ENCODE data around the gene VAV3.

DNA sequence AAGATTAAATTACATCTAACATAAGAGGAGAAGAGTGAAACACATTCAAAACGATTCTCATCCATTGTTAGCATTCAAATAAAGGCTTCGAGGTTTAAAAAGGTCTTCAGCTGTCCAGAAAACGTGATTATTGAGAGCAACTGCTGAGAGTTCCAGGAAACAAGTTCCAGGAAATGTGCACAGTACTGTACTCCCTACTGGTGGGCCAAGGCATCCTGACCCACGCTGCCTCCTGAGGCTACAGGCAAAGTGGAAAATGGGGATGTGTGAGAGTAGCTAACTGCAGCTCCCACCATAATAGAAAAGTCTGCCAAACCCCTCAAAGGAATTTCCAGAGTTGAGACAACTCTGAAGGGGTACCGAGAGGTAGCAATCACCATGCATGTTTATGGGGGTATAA is 2.0 kb downstream of the VAV3 start:
- TF ChIP-seq, protein P1, sequence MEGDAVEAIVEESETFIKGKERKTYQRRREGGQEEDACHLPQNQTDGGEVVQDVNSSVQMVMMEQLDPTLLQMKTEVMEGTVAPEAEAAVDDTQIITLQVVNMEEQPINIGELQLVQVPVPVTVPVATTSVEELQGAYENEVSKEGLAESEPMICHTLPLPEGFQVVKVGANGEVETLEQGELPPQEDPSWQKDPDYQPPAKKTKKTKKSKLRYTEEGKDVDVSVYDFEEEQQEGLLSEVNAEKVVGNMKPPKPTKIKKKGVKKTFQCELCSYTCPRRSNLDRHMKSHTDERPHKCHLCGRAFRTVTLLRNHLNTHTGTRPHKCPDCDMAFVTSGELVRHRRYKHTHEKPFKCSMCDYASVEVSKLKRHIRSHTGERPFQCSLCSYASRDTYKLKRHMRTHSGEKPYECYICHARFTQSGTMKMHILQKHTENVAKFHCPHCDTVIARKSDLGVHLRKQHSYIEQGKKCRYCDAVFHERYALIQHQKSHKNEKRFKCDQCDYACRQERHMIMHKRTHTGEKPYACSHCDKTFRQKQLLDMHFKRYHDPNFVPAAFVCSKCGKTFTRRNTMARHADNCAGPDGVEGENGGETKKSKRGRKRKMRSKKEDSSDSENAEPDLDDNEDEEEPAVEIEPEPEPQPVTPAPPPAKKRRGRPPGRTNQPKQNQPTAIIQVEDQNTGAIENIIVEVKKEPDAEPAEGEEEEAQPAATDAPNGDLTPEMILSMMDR (IDR thresholded peaks at IDR 0.05) = no peak
- TF ChIP-seq POLR2A (IDR thresholded peaks at IDR 0.05) = no peak

Data from adrenal gland (tissue), 5 donors.